H1 (cell line): Measurements from ENCODE around the gene FOXN3. TPM values are rescaled to one million over a fixed set of nuclear protein-coding genes. Genes with fewer than 3 reads are reported as not detected.

Experiments used
- KDM4A ChIP-seq: IDR thresholded peaks from one replicate; pipeline ENCODE4 v1.7.1; 2012; ENCODE audit warnings: low read depth, mild to moderate bottlenecking, moderate library complexity, low read length, inconsistent platforms; ENCODE audit not compliant: severe bottlenecking
- NRF1 ChIP-seq: IDR thresholded peaks from 2 replicates; pipeline ENCODE4 v1.6.1; 2011; ENCODE audit warnings: mild to moderate bottlenecking, low read depth, low read length, improper control_type of control experiment
- polyA plus RNA-seq, 7 experiments: library from polyadenylated mRNA; depleted of rRNA in 3 of 7; stranded (reverse) in 5 of 7; unstranded in 2 of 7; fragments of >200 nt in 5 of 7; fragments of 200-250 nt in 2 of 7; gene quantifications; 1 replicate in 5 of 7; 2 replicates in 1 of 7; 4 replicates in 1 of 7; pipeline versions ENCODE4 v1.2.1 to v1.2.3, GENCODE V29; 2011 to 2013; ENCODE audit warnings: missing spikeins in 2 of 7, mixed read lengths in 2 of 7
- total RNA-seq: library from RNA; stranded (reverse); fragmentation: NEBNext Ultra II Directional; extraction: Animal tissue kit (Norgen Biotek cat#: 25700); gene quantifications from 2 replicates; pipeline ENCODE4 v1.2.1, GENCODE V29; 2021

Gene FOXN3
- total and polyA plus RNA-seq, 2 of the 8 experiments (the other 6 are each of a cell fraction or from before 2014, with no cell fraction given), result 52.6 to 178 TPM

DNA sequence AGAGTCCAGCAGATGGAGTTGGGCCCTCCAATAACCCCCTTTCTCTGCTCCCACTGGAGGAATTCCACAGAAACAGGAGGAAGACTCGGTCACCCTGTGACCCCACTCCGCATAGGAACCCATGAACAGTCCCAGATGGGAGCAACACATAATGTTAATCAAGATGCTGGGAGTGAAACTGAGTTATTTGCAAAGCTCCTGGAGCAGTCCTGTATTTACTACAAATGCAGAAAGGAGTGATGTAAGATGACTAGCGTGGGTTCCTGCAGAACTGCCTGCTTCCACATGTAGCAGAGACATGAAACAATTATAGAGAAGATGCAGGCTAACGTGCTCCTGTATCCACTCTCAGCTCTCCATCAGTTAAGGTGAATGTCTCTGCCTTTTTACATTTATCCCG is 274.7 kb downstream of the FOXN3 start (continued):
- TF ChIP-seq KDM4A (no peak), NRF1 (no peak)
